ENCODE data around the gene AASDHPPT.

GRCh38 chr11:106092446-106092845, 15.0 kb downstream of the AASDHPPT start:
- TF ChIP-seq ZFP30 (CRISPR knock-in tag; IDR thresholded peaks at IDR 0.05) (no peak), RARB (CRISPR knock-in tag; IDR thresholded peaks at IDR 0.05) (no peak), ZC3H10 (CRISPR knock-in tag; IDR thresholded peaks at IDR 0.05) (no peak), ZFP3 (CRISPR knock-in tag; IDR thresholded peaks at IDR 0.05) (no peak), CSDC2 (CRISPR knock-in tag; IDR thresholded peaks at IDR 0.05) (no peak), ESRRG (CRISPR knock-in tag; IDR thresholded peaks at IDR 0.05) (no peak), GLIS3 (CRISPR knock-in tag; IDR thresholded peaks at IDR 0.05) (no peak)
- TF ChIP-seq, protein P1, sequence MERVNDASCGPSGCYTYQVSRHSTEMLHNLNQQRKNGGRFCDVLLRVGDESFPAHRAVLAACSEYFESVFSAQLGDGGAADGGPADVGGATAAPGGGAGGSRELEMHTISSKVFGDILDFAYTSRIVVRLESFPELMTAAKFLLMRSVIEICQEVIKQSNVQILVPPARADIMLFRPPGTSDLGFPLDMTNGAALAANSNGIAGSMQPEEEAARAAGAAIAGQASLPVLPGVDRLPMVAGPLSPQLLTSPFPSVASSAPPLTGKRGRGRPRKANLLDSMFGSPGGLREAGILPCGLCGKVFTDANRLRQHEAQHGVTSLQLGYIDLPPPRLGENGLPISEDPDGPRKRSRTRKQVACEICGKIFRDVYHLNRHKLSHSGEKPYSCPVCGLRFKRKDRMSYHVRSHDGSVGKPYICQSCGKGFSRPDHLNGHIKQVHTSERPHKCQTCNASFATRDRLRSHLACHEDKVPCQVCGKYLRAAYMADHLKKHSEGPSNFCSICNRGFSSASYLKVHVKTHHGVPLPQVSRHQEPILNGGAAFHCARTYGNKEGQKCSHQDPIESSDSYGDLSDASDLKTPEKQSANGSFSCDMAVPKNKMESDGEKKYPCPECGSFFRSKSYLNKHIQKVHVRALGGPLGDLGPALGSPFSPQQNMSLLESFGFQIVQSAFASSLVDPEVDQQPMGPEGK (CRISPR knock-in tag; IDR thresholded peaks at IDR 0.05; ENCODE audit: borderline replicate concordance) = no peak

Measured in SK-N-SH treated with all-trans-retinoic acid at 6 μM for 48 hours (cell line).